GM10266 (cell line): ENCODE results near the gene TMEM19.

Experiments used
- DNase-seq: peaks from one replicate; pipeline ENCODE4 v3.0.0; 2012; ENCODE audit errors: extremely low spot score
- TF ChIP-seq, protein P1 (sequence below): IDR thresholded peaks from 2 replicates; pipeline ENCODE4 v1.5.1; 2012; ENCODE audit warnings: mild to moderate bottlenecking, low read depth; ENCODE audit not compliant: control insufficient read depth, insufficient read depth; ENCODE audit errors: missing control alignments

Gene TMEM19

DNA sequence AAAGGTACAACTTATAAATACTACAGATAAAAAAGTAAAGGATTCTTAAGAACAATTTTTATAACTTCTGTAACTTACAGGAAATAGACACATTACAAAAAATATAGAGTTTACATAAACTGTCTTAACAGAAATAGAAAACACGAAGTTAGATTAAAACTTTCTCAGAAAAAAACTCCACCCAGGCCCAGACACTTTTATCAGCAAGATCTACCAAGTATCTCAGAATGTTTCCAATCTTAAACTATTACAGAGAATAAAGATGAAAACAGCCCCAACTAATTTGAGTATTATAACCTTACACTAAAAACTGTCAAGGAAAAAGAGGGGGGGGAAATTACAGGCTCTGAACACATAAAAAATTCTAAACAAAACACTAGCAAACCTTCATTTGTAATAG lies 30.4 kb upstream of the TMEM19 start:
- TF ChIP-seq, protein P1, sequence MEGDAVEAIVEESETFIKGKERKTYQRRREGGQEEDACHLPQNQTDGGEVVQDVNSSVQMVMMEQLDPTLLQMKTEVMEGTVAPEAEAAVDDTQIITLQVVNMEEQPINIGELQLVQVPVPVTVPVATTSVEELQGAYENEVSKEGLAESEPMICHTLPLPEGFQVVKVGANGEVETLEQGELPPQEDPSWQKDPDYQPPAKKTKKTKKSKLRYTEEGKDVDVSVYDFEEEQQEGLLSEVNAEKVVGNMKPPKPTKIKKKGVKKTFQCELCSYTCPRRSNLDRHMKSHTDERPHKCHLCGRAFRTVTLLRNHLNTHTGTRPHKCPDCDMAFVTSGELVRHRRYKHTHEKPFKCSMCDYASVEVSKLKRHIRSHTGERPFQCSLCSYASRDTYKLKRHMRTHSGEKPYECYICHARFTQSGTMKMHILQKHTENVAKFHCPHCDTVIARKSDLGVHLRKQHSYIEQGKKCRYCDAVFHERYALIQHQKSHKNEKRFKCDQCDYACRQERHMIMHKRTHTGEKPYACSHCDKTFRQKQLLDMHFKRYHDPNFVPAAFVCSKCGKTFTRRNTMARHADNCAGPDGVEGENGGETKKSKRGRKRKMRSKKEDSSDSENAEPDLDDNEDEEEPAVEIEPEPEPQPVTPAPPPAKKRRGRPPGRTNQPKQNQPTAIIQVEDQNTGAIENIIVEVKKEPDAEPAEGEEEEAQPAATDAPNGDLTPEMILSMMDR: no peak
- DNase-seq: no peak

DNA sequence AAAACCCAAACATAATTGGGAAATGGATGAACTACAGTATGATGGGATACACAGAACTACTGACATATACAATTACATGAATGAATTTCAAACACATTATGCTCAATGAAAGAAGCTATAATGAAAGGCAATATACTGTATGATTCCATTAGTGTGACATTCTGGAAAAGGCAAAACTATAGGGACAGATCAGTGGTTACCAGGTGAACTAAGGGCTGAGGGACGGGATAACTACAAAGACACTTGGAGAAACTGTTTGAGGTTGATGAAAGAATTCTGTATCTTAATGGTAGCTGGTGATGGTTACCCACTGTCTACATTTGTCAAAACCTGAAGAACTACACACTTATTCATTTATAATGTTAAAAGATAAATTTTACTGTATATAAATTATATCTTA lies 30.0 kb upstream of the TMEM19 start:
- TF ChIP-seq, protein P1: no peak
- DNase-seq: no peak

- TF ChIP-seq, protein P1: no peak
Measured at GRCh38 chr12:71656740-71657139, 29.1 kb upstream of the TMEM19 start.

GRCh38 chr12:71661977-71662530 lies 23.8 kb upstream of the TMEM19 start:
- TF ChIP-seq, protein P1: no peak
- no peak for DNase-seq

More at GRCh38 chr12:71656740-71657139, 29.1 kb upstream of the TMEM19 start:
- no peak for DNase-seq

GRCh38 chr12:71662849-71663560 lies 22.9 kb upstream of the TMEM19 start:
- DNase-seq: peak; percentile 26
- TF ChIP-seq, protein P1: no peak

DNA sequence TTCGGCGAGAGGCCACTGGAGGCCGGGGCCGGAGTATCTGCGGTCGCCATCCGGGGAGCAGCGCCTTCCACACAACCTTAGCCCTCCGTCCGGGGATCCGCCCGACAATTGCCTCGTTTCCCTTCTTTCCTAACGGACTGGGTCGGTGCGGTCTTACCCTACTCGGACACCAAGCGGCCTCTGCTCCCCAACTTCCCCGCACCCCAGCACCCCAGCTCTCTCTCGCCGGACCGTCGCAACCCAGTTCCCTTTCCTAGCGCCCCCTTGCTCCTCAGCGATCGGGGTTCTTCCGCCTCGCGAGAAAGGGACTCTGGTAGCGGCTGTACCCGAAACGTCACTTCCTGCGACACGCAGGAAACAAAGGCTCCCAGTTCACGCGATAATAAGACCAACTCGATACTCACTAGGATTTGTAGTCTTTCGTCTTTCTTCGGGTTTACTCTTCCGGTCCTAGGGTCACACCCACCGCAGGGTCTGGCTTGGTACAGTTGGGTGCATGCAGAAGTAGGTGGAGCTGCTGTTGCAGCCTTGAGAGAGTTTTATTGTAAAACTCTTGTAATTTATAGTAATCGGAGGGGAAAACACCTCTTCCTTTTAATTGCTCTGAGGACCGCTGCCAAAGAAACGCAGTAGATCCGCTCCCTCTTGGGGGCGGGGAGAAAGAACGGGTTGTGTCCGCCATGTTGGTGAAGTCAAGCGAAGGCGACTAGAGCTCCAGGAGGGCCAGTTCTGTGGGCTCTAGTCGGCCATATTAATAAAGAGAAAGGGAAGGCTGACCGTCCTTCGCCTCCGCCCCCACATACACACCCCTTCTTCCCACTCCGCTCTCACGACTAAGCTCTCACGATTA lies 22.1 kb upstream of the TMEM19 start, which contains the start of the genes THAP2 and ZFC3H1:
THAP2 (plus strand) TSS at position 741 of the 850 bp plus-strand sequence. CDS start 209 bp downstream, outside the sequence.
ZFC3H1 (minus strand) TSS at position 288 of the 850 bp plus-strand sequence; CDS start at position 50, 238 bp downstream.
- DNase-seq: peak; percentile 86
- TF ChIP-seq, protein P1: peak; percentile 49
